ENCODE data around the gene PHACTR4.

DNA sequence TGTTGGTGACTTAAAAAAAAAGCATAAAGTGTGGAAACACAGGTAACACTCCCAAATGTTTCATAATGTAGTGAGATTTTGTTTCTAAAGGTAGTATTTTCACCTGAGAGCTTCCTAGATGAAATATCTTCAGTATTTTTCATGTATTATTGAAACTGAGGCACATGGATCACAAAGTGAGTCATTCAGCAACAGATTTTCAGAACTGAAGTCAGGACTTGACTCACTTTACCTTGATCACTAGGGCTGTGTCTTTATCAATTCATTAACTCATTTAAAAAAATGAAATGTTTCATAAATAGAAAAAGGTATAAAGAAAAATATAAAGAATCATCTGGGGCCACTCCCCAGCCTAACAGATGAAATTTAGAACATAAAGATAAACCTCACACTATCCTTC is 69.8 kb downstream of the PHACTR4 start:
- TF ChIP-seq POLR2A (IDR thresholded peaks at IDR 0.05) (no peak), CTCF (IDR thresholded peaks at IDR 0.05) (no peak)

Data from sigmoid colon (tissue), 3 donors.